Measurements from ENCODE around the gene RAB34.

The RAB34 gene

DNA sequence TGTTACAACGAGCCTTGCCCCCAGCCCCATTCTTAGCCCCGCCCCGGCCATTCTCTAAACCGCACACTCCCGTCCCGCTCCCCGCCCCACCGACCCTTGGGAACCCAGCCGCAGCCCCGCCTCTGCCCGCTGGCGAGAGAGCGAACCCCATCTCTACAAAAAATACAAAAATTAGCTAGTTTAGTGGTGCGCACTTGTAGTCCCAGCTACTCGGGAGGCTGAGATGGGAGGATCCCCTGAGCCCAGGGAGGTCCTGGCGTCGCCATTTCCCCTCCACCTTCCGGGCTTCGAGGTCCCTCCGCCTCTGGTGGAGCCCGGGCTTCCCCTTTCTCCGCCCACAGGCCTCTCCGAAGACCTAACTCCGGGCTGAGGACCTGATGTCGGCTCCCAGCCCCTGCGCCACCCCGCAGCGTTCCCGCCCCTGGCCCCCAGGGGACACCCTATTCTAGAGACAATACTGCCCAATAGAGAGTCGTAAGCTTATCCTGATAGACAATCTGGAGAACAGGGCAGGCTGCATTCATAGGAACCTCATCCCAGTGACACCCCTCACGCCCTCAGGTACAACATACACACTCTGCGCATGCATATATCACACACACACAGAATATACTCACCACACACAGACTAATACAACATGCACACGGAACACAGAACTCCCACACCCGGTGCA is 5.5 kb downstream of the RAB34 start:
- DNase-seq (ENCODE audit: low read depth): peak; percentile 78

- DNase-seq (ENCODE audit: low read depth): no peak
Measured at GRCh38 chr17:28711723-28712031, 6.0 kb downstream of the RAB34 start, which contains the start of gene PROCA1. Gene PROCA1, minus strand, starts transcription at chr17:28711888. Its CDS starts 228 bp downstream, at chr17:28711660.

GRCh38 chr17:28710861-28711722 is 6.6 kb downstream of the RAB34 start:
- DNase-seq (ENCODE audit: low read depth): peak; percentile 84

DNA sequence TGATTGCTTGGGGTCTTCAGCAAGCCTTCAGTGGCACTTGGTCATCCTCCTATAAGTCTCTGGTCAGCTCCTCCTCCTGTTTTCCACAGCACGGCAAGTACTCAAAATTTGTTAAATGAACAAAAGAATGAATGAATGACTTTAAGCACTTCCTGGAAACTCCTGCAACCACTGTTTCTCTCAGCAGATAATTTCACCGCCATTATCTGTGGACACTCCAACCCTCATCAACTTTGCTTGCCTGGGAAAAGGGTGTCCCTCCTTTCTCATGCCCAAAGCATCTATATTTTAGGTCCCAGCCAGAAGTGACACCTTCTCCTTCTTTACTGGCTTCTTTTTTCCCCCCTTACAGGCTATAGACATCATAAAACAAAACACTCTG is 10.3 kb downstream of the RAB34 start:
- DNase-seq (ENCODE audit: low read depth): no peak

GRCh38 chr17:28706471-28707338 is 11.0 kb downstream of the RAB34 start:
- DNase-seq (ENCODE audit: low read depth): no peak

DNA sequence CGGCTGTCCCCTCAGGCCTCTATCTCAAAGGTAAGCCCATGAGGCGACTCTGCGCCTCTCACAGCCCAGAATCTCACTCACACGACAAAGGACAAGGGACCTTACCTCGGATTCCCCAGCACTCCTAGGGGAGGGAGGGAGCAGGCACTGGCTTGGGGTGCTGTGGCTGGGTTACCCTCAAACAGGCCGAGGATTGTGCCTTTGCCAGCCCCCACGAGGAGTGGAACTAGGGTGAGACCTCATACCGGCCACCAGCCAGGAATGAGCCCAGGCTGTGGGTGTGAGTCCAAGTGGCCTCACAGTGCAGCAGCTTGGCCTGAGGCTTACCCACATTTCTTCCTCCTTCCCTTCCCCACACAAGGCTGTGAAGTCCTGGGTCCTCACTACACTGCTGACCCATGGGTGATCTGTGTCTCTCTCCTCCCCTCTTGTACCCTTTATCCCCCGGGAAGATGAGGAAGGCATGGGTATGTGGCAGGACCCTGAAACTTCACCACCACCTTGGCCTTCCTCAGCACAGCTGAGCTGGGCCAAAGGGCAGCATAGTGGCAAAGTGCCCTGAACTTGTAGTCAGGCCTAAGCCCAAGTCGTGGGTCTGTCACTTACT is 11.8 kb downstream of the RAB34 start:
- no peak for DNase-seq (ENCODE audit: low read depth)

GRCh38 chr17:28705074-28705659 is 12.5 kb downstream of the RAB34 start:
- no peak for DNase-seq (ENCODE audit: low read depth)

DNA sequence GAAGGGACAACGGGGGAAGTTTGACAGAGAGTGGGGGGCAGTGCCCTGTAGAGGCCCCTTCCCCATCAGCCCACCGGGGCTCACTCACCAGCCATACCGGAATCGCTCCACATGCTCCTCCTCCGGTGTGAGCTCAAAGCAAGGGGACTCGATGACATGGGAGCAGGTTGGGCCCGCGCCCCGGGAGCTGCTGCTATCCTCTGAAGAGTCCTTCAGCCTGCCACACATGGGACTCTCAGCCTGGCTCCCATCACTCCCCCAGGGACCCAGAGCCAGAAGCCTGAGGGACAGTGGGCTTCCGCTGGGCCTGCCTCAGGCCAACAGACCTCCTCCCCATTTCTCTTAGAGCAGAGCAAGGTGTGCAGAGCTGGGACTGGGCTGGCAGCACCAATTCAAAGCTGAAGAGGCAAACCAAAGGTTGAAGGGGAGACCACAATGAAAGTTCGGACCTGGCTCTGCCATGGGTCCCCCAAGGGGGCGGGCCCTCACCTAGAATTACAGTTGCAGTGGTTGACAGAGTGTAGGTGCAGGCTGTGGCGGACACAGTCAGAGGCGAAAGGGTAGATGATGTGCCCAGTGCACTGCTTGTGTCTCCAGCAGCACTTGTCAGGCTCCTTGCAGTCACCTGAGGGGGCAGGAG is 13.3 kb downstream of the RAB34 start:
- no peak for DNase-seq (ENCODE audit: low read depth)

DNA sequence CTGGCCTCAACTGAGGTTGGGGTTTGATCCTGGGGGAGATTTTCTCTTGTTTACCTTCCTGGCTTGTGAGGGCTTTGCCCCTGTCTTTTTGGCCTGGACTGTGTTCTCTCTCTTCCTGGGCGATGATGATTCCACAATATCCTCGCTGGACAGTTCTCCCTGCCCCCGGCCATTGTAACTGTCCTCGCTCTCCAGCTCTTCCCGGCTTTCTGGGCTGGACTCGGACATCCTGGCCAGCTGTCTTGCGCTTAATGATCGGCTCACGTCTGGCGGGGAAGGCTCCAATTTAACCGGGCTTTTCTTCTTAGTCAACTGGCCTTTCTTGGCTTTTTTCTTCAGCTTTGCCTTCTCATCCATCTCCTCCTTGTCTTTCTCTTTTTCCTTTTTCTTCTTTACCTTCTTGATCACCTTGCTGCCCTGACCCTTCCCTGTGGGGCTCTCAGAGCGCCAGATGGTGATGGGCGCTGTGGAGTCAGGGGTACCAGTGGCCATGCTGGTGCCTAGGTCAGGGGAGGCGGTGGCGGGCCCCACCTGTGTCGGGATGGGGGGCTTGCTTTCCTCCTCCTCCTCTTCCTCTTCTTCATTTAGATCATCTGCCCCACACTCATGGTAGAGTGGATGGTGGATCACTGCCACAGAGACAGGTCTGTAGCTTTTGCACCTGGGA is 14.0 kb downstream of the RAB34 start:
- DNase-seq (ENCODE audit: low read depth): no peak

GRCh38 chr17:28702752-28703150 is 14.9 kb downstream of the RAB34 start:
- no peak for DNase-seq (ENCODE audit: low read depth)

- no peak for DNase-seq (ENCODE audit: low read depth)
Measured at GRCh38 chr17:28702026-28702751, 15.5 kb downstream of the RAB34 start.

- DNase-seq (ENCODE audit: low read depth): no peak
Measured at GRCh38 chr17:28700830-28701492, 16.7 kb downstream of the RAB34 start.

- no peak for DNase-seq (ENCODE audit: low read depth)
Measured at GRCh38 chr17:28700278-28700677, 17.4 kb downstream of the RAB34 start.

- no peak for DNase-seq (ENCODE audit: low read depth)
Measured at GRCh38 chr17:28698253-28698941, 19.3 kb downstream of the RAB34 start.

DNA sequence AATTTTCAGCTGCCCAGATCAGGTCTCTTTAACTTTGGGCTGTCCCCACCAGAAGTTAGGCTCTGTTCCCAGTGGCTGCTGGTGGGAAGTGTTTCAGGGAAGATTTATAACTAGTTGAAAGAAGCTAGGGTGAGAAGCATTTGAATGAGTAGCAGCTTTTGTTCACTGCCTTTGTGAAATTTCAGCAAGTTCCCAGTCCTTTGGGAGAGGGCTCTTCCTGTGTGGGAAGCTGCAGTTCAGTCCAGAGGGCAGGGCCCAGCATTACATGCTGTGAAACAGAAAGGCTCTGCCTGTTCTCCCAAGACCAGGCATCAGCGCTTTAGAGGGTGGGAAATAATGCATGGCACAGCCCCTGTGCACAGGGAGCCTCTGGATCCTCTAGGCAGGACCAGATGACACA is 23.8 kb downstream of the RAB34 start:
- no peak for DNase-seq (ENCODE audit: low read depth)

- no peak for DNase-seq (ENCODE audit: low read depth)
Measured at GRCh38 chr17:28689011-28689410, 28.7 kb downstream of the RAB34 start.

- no peak for DNase-seq (ENCODE audit: low read depth)
Measured at GRCh38 chr17:28688481-28688880, 29.2 kb downstream of the RAB34 start.

DNA sequence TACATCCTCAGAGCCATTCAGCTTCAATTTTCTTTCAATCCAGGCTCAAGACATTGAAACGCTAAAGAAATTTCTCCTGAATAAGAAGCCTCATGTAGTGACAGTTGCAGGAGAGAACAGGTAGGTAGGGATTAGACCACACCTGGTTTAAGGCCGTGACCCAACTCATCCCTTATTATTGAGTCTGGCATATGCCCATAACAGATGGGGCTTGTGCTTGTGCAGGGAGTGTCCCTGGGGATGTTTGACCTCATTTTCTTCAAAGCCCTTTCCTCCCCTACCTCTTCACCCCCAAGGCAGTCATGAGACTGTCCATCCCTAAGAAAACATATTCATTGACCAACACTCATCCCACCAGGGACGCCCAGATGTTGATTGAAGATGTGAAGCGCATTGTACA is 31.4 kb downstream of the RAB34 start:
- DNase-seq (ENCODE audit: low read depth): no peak

- no peak for DNase-seq (ENCODE audit: low read depth)
Measured at GRCh38 chr17:28685366-28685765, 32.3 kb downstream of the RAB34 start.

Data from CMK (cell line).